Fibroblast of lung (primary cell): Measurements from ENCODE around the gene UFL1. TPM values are rescaled to one million over a fixed set of nuclear protein-coding genes. Genes with fewer than 3 reads are reported as not detected.

Experiments used
- DNase-seq, 2 donors: peaks; one replicate each; pipeline versions ENCODE4 v3.0.0 to v3.0.0-alpha.2; 2010; ENCODE audit warnings: low read depth in 2 of 2
- H2AFZ ChIP-seq: 2 replicates; pipeline ENCODE4 v1.5.1; 2012; ENCODE audit warnings: low read length, control low read depth, inconsistent platforms
- H3K27ac ChIP-seq: 2 replicates; pipeline ENCODE4 v1.5.1; 2011; ENCODE audit warnings: low read length, control low read depth; ENCODE audit not compliant: insufficient read depth
- H3K27me3 ChIP-seq: 2 replicates; pipeline ENCODE4 v1.5.1; 2011; ENCODE audit warnings: mild to moderate bottlenecking, low read length; ENCODE audit not compliant: control insufficient read depth, insufficient read depth
- H3K36me3 ChIP-seq: 2 replicates; pipeline ENCODE4 v1.5.1; 2011; ENCODE audit warnings: low read length; ENCODE audit not compliant: control insufficient read depth, insufficient read depth
- H3K4me1 ChIP-seq: 2 replicates; pipeline ENCODE4 v1.5.1; 2011; ENCODE audit warnings: low read length; ENCODE audit not compliant: control insufficient read depth, insufficient read depth; ENCODE audit errors: extremely low read depth
- H3K4me2 ChIP-seq: 2 replicates; pipeline ENCODE4 v1.5.1; 2011; ENCODE audit warnings: low read length, control low read depth; ENCODE audit not compliant: insufficient read depth; ENCODE audit errors: extremely low read depth
- H3K4me3 ChIP-seq, 4 experiments: fragments of 200-600 bp in 1 of 4; sonication (generic) in 1 of 4; replicated peaks in 1 of 4; 2 replicates each; pipeline ENCODE4 v1.5.1; 2011 to 2016; ENCODE audit warnings: low read length in 4 of 4, low read depth in 3 of 4, mild to moderate bottlenecking in 3 of 4, control low read depth in 2 of 4, inconsistent platforms in 1 of 4, mixed read lengths in 1 of 4; ENCODE audit not compliant: insufficient read depth in 1 of 4; ENCODE audit errors: control extremely low read depth in 1 of 4
- H3K79me2 ChIP-seq: 2 replicates; pipeline ENCODE4 v1.5.1; 2012; ENCODE audit warnings: mild to moderate bottlenecking, low read length, inconsistent platforms; ENCODE audit not compliant: control insufficient read depth, insufficient read depth
- H3K9ac ChIP-seq: 2 replicates; pipeline ENCODE4 v1.5.1; 2011; ENCODE audit warnings: mild to moderate bottlenecking, low read length, control low read depth; ENCODE audit not compliant: insufficient read depth
- H3K9me3 ChIP-seq: 2 replicates; pipeline ENCODE4 v1.5.1; 2012; ENCODE audit warnings: low read depth, low read length; ENCODE audit not compliant: control insufficient read depth, insufficient read depth
- H4K20me1 ChIP-seq: 2 replicates; pipeline ENCODE4 v1.5.1; 2011; ENCODE audit warnings: low read length; ENCODE audit not compliant: control insufficient read depth, insufficient read depth; ENCODE audit errors: extremely low read depth
- EZH2 ChIP-seq: IDR thresholded peaks from 2 replicates; pipeline ENCODE4 v1.5.1; 2012; ENCODE audit warnings: low read length, control low read depth, mild to moderate bottlenecking; ENCODE audit errors: missing control alignments
- polyA plus RNA-seq, 2 donors: library from polyadenylated mRNA; depleted of rRNA in 1 of 2; stranded (reverse) in 1 of 2; unstranded in 1 of 2; fragments of >200 nt; gene quantifications; 2 replicates each; pipeline ENCODE4 v1.2.1, GENCODE V29; 2011 to 2012; ENCODE audit warnings: missing spikeins in 1 of 2
- total RNA-seq: library from RNA; depleted of rRNA; stranded (reverse); fragments of >200 nt; gene quantifications from 2 replicates; pipeline ENCODE4 v1.2.1, GENCODE V29; 2014
- TF ChIP-seq, protein P1 (sequence below), 2 donors: IDR thresholded peaks in 1 of 2; conservative IDR thresholded peaks in 1 of 2; 1 replicate in 1 of 2; 2 replicates in 1 of 2; pipeline ENCODE4 v1.5.1; 2011 to 2012; ENCODE audit warnings: low read length in 2 of 2, control low read depth in 1 of 2, inconsistent platforms in 1 of 2, low read depth in 1 of 2, mild to moderate bottlenecking in 1 of 2

UFL1 gene
- total and polyA plus RNA-seq, 2 donors (not counting 1 experiment from before 2014, with no cell fraction given): 14.9 to 35.2 TPM

DNA sequence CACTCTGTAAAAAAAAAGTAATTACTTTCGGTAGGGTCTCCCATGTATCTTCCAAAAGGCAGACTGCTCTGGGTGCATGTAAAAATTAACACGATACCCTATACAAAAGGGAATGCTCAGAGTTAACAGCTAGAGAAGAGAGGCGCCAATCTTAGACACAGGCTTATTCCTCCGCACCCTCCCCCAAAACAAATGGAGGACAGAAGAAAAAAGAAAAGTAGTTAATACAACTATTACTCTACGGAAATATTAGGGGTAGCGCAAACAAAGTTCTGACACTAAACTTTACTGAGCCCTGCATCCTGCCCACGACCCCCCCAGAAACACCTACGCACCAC is 331 bp upstream of the UFL1 start:
- H3K4me1 ChIP-seq: peaks cover 2% of the 10 kb centered on the region
- peak overlapping the region; percentile 9 for H3K4me2 ChIP-seq
- peaks cover 16% of the 10 kb centered on the region for H3K79me2 ChIP-seq

DNA sequence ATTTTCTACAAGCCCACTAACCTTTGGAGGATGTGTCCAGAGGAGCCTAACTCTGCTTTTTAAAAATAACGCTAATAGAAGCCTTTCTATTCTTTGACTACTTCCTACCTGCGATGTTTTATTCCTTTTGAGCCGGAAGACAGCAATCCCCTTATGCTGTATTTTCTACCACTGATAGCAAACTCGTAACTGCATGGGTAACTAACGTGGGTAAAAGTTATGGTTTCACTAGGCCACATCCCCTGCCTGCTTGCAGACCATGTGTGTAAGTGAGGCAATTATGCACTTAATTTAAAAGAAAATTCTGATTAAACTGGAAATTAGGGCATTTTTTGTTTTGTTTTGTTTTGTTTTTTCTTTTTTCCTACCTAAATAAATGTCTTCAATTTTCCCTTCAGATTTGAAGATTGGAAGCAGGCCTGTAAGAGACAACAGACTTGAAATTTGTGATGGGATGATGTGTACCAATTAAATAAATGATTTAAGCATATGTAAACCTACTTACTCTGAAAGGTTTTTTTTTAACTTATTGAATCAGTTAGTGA is 931 bp downstream of the UFL1 start:
- peak overlapping the region; percentile 95 for H3K4me2 ChIP-seq
- peak overlapping the region; percentile 89 for H2AFZ ChIP-seq
- peaks cover 16% of the 10 kb centered on the region for H3K79me2 ChIP-seq
- H3K27ac ChIP-seq: peak overlapping the region; percentile 94
- H3K36me3 ChIP-seq: peaks cover 1% of the 10 kb centered on the region
- H3K9me3 ChIP-seq: no peaks in the 10 kb centered on the region
- peaks cover 2% of the 10 kb centered on the region for H3K4me1 ChIP-seq
- TF ChIP-seq, protein P1, sequence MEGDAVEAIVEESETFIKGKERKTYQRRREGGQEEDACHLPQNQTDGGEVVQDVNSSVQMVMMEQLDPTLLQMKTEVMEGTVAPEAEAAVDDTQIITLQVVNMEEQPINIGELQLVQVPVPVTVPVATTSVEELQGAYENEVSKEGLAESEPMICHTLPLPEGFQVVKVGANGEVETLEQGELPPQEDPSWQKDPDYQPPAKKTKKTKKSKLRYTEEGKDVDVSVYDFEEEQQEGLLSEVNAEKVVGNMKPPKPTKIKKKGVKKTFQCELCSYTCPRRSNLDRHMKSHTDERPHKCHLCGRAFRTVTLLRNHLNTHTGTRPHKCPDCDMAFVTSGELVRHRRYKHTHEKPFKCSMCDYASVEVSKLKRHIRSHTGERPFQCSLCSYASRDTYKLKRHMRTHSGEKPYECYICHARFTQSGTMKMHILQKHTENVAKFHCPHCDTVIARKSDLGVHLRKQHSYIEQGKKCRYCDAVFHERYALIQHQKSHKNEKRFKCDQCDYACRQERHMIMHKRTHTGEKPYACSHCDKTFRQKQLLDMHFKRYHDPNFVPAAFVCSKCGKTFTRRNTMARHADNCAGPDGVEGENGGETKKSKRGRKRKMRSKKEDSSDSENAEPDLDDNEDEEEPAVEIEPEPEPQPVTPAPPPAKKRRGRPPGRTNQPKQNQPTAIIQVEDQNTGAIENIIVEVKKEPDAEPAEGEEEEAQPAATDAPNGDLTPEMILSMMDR (conservative IDR thresholded peaks at IDR 0.05 in 1 of 2, IDR thresholded peaks at IDR 0.05 in 1 of 2; ENCODE audit: low read depth in 1 of 2, low read length in 2 of 2): no peak
- TF ChIP-seq EZH2: no peak
- H3K27me3 ChIP-seq: no peaks in the 10 kb centered on the region
- H4K20me1 ChIP-seq: no peaks in the 10 kb centered on the region
- peak; percentile 32 to 37 for DNase-seq
- peak overlapping the region; percentile 78 to 93 (median 86) for H3K4me3 ChIP-seq
- H3K9ac ChIP-seq: peak overlapping the region; percentile 97

More for the DNA sequence above, 331 bp upstream of the UFL1 start:
- Histone ChIP-seq H3K27ac (peak overlapping the region; percentile 94), H3K4me3 (peak overlapping the region; percentile 78 to 93 (median 86)), H3K27me3 (no peaks in the 10 kb centered on the region), H3K9me3 (no peaks in the 10 kb centered on the region), H4K20me1 (no peaks in the 10 kb centered on the region), H2AFZ (peak overlapping the region; percentile 83), H3K9ac (peak overlapping the region; percentile 97), H3K36me3 (peaks cover 1% of the 10 kb centered on the region)
- no peak for DNase-seq
- TF ChIP-seq, protein P1 (conservative IDR thresholded peaks at IDR 0.05 in 1 of 2, IDR thresholded peaks at IDR 0.05 in 1 of 2; ENCODE audit: low read depth in 1 of 2, low read length in 2 of 2): no peak

DNA sequence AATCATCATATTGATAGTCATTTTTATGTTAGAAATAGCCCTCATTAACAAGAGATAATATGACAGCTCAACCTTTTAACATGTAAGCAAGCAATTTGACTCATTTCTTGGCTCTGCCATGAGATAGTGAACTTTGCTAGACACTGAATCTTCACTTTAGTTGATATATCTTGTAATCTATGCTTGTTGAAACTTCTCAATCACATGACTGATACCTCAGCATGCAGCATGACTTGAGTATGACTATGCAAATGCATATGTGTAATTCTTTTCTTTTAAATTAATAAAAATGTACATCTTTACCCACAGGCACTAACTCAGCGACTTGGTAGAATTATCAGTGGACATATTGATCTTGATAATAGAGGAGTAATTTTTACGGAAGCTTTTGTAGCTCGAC is 6.6 kb downstream of the UFL1 start:
- Histone ChIP-seq H3K9me3 (no peaks in the 10 kb centered on the region), H3K4me3 (no peak overlapping the region), H3K27ac (no peak overlapping the region), H3K36me3 (peaks cover 7% of the 10 kb centered on the region), H3K4me1 (peaks cover under 1% of the 10 kb centered on the region), H3K79me2 (peaks cover 2% of the 10 kb centered on the region), H3K4me2 (no peak overlapping the region), H4K20me1 (no peaks in the 10 kb centered on the region), H3K9ac (no peak overlapping the region), H2AFZ (no peak overlapping the region), H3K27me3 (no peaks in the 10 kb centered on the region)
- DNase-seq: no peak
- TF ChIP-seq, protein P1 (conservative IDR thresholded peaks at IDR 0.05 in 1 of 2, IDR thresholded peaks at IDR 0.05 in 1 of 2; ENCODE audit: low read depth in 1 of 2, low read length in 2 of 2): no peak
- TF ChIP-seq EZH2: no peak
